Measurements from ENCODE around the gene CCR9.
"Not testable (repeated sequence)": the region's sequence is repeated elsewhere in the genome, so short reads cannot be mapped to it uniquely, and the experiment has no call there.

Gene CCR9, protein sequence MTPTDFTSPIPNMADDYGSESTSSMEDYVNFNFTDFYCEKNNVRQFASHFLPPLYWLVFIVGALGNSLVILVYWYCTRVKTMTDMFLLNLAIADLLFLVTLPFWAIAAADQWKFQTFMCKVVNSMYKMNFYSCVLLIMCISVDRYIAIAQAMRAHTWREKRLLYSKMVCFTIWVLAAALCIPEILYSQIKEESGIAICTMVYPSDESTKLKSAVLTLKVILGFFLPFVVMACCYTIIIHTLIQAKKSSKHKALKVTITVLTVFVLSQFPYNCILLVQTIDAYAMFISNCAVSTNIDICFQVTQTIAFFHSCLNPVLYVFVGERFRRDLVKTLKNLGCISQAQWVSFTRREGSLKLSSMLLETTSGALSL

DNA sequence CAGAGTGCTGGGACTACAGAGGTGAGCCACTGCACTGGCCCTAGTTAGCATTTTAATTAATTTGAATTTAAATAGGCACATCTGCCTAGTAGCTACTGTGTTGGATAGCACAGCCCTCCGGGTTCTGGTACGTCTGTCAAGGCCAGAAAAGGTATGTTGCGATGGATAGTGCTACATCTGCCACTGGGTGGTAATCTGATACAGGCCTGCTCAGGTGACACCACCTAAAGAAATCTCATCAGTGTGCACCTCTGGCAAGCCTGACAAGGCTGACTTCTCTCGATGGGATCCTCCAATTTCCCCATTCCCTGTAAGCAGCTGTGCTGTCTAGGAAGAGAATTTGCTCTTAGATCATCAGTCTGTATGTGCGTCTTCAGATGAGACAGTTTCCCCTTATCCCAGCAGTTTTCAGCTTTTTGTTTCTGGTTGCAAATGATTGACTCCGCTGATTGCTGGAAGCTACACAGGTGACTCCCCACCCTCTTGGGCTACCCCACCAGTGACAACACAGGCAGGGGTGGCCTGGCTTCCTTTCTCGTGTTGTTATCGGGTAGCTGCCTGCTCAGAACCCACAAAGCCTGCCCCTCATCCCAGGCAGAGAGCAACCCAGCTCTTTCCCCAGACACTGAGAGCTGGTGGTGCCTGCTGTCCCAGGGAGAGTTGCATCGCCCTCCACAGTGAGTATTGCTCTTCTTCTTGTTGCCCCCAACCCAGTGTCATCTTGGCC lies at the start of gene CCR9:
CCR9 (plus strand) TSS at position 565 of the 727 bp plus-strand sequence. CDS start 8,391 bp downstream, outside the sequence.
- no peak for DNase-seq (ENCODE audit: low read depth)

DNA sequence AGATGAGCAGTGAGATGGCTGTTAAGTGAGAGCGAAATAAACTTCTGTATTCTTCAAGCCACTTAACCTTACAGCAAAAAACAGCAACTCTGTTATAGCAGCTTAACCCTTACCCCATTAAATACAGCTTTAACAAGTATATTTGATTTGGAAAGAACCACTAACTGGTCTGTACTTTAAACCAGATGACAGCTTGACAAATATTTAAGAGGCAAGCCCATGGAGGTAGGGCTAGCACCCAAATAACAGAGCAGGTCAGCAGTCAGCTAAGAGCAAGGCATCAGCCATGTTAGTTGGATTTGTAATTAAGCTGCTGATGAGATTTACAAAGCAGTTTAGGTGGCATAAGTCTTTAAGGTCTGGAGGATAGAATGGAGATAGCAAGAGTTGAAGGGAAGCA lies 47.9 kb upstream of the CCR9 start:
- no peak for DNase-seq (ENCODE audit: low read depth)

DNA sequence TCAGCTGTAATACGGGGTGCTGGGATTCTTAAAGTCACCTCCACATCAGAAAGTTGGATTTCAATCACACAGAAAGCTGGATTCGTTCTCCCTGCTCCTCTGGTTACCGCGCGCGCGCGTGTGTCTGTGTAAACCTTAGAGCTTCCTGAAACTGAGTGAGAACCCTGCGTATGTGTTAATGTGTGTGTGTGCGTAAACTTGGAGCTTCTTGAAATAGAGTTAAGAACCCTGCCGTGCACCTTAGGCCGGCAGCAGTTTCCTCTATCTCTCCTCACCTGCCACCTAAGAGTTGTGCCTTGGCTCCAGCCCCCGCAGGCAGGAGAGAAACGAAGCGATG lies 45.0 kb upstream of the CCR9 start:
- no peak for DNase-seq (ENCODE audit: low read depth)

DNA sequence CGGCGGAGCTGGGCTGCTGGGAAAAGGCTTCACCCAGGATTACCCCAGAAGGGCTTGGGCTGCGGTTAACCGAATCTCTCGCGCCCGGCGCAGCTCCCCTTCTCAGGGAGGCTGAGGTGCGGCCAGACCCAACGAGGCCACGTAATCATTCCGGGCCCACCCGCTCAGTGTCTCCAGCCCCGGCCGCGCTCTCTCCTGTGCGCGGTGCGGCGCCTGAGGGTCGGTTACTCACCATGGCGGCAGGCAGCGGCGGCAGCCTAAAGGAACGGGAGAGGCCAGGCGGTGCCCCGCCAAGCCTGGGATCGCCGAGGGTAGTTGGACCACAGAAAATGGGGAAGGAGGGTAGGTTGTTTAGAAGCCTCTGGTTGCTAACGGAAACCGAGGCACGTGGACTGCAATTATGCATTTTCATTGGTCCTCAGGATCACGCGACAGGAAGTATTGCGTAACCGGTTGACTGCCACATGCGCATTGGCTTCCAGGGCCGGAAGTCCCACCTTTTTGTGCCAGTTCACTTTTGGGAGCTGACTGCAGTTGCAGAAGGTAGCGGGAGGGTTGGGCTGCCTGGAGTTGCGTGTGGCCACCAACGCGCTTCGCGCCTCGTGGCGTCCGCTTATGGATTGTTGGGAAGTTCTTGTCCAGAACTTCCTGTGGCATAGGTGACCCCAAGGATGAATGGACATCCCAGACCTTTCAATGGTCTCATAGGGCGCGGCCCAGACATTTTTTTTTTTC lies 44.4 kb upstream of the CCR9 start, which contains the start of gene LZTFL1:
LZTFL1 (minus strand) TSS at position 363 of the 735 bp plus-strand sequence; CDS start at position 235, 128 bp downstream.
- peak; percentile 96 for DNase-seq (ENCODE audit: low read depth)

DNA sequence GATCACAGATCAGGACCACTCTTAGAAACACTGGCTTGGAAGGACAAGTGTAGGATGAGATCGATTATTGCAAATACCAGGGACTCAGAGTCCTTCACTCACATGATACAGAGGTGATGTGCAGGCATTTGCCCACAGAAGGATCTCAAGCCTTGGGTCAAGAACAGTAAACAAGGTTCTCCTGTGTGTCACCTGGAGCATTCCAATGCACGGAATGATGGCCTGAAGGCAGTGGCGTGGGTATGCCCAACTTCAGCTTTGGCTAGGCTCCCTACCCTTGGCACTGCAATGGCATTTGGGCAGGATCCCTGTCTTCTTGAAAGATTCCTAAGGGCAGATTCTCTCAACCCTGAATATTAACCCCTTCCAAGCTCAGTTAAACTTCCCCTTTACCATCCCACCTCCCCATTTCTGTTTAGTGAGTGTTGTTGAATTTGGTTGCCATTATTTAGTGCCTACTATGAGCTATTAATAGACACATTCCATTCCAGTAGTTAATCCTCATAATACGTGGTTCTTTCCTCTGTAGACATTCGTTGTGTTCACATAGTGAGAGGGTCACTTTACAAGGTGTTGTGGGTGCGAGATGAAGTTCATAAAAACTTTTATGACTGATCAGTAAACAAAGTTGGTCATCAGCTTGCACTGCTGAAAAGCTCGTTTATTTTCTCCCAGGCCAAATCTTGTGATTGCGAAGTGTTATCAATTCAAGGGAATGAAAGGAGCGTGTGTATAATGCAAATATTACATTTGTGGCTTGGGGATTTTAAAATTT lies 43.3 kb upstream of the CCR9 start:
- DNase-seq (ENCODE audit: low read depth) = no peak

DNA sequence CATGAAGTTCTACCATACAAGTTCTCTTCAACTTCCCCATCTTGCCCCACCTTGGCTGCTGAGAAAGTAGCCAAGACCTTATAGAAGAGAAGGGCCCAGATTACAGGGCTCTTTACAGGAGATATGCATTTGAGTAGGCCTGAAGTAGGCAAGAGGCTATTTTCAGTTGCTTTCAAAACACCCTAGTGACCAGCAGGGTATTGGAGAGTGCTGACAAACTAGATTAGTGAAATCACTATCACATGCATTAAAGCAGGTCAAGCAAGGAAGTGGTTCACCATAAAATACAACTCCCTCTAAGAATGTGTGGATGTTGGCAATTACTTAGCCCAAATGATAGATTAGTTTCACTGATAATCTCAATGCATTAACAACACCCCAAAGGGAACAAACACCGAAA lies 41.7 kb upstream of the CCR9 start:
- no peak for DNase-seq (ENCODE audit: low read depth)

DNA sequence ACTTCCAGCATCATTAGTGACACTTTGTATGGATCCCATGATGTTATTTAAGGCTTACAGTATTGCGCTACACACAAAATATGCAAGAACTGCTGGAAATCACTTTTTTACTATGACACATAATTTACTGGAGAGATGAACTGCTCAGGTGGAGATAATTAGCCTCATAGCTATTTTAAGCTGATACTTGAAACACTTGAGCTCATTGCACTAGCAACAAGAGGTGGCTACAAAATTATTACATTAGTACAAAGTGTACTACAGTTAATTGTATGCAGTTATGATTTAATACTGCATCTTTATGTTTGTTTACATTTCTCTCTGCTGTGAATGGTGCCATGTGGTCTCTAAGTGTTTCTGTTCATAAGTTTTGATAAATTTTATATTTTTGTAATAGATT lies 38.0 kb upstream of the CCR9 start:
- no peak for DNase-seq (ENCODE audit: low read depth)

DNA sequence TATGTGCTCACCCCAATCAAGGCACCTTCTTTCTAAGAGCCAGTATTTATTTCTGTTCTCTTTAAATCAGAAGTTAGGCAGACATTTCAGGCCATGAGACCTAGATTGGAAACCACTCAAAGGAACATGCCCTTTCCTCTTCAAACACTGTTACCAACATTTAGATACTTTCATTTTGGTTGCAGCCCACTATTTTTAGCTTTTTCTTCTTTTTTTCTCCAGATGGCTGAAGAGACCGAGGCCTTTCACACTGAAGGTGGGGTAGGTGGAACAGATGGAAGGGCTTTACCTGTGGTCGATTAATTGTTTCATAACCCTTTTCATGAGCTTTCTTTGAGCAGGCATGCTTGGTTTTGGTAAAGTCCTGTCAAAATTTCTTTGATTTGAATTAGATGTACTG lies 33.5 kb upstream of the CCR9 start:
- no peak for DNase-seq (ENCODE audit: low read depth)

DNA sequence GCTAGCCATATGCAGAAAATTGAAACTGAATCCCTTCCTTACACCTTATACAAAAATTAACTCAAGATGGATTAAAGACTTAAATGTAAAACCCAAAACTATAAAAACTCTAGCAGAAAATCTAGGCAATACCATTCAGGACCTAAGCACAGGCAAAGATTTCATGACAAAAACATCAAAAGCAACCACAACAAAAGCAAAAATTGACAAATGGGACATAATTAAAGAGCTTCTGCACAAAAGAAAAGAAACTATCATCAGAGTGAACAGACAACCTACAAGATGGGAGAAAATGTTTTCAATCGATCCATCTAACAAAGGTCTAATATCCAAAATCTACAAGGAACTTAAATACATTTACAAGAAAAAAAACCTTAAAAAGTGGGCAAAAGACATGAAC lies 30.0 kb upstream of the CCR9 start:
- not testable (repeated sequence) for DNase-seq (ENCODE audit: low read depth)

DNA sequence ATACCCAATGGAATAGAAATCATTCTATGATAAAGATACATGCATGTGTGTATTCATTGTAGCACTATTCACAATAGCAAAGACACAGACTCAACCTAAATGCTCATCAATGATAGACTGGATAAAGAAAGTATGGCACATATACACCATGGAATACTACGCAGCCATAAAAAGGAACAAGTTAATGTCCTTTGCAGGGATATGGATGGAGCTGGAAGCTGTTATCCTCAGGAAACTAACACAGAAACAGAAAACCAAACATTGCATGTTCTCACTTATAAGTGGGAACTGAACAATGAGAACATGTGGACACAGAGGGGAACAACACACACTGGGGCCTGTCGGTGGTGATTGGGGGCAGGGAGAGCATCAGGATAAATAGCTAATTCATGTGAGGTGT lies 29.3 kb upstream of the CCR9 start:
- DNase-seq (ENCODE audit: low read depth) = not testable (repeated sequence)

DNA sequence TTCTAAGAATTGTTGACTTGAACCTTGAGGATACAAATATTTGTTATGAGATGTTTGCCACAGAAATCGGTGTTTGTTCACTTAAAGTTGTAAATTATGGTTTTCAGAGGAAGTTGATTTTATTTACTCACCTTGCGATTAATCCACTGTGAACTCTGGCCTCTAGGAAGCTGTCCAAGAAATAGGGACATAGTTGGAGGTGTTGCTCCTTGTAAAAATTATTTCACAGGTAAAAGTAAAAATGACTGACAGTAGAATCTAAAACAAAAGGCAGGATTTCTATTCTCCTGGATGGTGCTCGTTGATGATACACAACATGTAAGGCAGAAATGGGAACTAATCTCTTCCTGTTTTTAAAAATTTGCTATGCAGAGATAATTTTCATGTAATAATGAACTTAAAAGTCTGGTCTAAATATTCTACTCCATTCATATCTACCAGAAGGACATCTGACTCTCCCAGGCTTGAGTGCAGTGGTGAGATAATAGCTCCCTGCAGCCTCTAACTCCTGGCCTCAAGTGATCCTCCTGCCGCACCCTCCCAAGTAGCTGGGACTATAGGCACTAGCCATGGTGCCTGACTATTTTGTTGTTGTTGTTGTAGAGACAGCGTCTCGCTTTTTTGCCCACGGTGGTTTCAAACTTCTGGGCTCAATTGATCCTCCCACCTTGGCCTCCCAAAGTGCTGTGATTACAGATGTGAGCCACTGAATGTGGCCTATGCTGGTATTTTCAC lies 27.4 kb upstream of the CCR9 start:
- DNase-seq (ENCODE audit: low read depth) = no peak

DNA sequence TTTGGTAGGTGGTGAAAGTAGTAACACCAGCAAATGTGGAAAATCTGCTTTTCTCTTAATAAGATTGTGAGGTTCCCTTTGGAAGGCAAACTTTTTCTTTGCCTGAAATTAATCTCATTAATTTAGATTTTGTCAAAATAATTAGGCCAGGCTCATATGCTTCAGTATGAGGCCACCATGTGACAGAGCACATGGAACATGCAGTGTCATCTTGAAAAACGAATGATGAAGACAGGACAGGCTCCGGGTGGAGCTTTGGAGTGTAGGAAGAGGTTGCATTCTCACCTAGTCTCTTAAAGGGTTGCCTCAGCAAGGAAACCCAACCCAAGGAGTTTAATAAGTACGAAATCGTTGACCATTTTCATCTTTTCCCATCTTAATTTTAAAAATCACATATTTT lies 25.9 kb upstream of the CCR9 start:
- DNase-seq (ENCODE audit: low read depth) = no peak

DNA sequence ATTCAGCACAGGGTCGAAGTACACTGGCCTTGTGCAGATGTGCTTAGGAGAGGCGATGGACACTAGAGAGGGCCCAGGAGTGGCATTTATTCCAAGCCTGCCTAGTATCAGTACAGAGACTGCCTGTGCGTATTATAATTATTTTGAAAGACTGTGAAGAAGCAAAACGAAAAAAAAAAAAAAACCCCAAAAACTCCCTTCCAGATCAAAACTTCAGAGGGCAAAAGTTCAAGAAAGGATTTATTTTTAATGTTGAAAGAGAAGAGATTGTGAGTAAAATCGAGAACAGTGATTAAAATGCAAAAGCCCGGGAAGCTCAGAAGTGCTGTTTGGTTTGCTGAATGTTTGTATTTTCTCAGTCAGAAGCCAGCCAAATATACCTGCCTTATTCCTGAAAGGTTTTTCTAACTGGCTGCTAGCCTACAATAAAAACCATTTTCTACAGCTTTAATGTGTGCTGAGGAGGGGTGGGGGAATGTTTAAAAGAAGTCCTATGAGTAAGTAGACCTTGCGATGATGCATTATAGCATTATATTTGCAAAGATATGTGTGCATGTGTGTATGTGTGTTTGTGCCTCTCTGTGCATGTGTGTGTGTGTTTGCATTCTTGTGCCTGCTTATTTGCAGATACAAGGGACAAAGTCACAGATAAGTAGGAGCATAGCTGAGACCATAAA lies 25.2 kb upstream of the CCR9 start:
- DNase-seq (ENCODE audit: low read depth) = no peak

DNA sequence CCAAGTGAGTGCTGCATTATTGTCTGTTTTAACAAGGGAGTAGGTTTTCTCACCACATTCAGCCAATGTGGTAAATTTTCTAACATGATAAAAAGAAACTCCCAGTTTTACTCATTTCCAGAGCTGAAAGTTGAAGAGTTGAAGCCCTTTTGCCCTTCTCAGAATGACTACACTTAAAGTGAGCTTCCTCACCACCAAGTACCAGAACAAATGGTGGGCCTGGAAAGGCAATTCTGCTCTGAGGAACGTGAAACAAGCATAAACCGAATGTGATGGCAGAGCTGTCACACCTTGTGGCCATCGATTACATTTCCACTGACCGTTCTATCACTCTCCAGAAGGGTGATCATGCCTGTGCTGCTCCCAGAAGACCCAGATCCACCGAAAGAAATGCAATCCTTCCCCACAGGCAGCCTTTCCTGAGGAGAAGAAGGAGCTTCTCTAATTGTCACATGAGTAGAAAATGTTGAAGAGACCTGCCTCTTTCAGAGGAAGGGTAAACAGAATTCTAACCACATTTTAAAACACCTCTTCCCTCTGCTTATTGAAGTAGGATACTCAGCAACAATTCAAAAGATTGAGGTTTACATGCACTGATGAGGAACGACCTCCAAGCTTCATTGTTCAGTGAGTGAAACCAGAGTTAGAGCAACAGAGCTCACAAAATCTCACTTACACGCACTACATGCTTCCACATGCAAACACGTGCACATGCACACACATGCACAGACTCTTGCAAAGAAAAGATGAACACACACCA lies 21.4 kb upstream of the CCR9 start:
- DNase-seq (ENCODE audit: low read depth) = no peak

DNA sequence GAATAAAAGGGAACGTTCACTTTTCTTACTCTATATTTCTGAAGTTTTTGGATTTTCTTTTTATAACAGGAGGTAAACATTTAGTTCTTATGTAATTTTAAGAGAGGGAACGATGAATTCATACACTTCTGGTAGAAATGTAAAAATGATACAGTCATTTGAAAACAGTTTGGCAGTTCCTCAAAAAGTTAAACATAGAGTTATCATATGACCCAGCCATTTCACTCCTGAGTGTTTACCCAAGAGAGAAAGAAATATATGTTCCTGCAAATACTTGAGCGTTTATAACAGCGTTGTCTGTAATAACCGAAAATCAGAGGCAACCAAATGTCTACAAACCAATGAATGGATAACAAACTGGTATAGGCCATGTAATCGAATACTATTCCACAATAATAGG lies 20.8 kb upstream of the CCR9 start:
- DNase-seq (ENCODE audit: low read depth) = no peak

DNA sequence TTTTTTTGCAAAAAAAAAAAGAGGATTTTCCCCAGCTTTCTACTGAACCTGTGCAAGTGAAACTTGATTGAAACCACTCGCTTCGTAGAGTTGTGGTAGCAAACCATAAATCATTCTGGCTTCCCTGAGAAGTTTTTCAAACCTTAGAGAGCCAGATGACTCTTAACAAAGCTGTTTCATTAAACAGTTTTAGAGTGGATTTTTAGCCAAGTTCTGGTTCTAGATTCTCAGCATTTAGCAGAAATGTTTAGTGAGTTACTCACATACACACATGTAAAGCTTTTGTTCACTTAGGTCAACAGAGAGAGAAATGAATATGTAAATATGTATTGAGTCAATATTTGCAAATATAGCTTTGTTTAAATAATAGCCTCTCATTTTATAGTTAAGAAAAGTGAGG lies 18.1 kb upstream of the CCR9 start:
- DNase-seq (ENCODE audit: low read depth) = no peak

DNA sequence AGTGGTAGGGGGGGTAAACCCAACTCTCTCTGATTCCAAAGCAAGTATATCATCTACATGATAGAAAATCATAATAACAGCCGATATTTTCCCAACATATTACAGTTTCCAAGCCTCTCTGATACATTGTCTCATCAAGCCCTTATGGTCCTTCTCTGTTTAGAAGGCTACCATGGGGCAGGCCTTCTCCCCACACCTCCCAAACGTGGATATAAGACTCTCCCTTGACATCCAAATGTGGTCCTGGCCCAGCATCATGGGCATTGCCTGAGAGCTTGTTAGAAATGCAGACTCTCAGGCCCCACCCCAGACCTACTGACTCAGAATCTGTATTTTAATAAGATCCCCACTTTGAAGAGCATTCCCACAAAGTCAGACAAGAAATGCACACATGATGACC lies 17.7 kb upstream of the CCR9 start:
- DNase-seq (ENCODE audit: low read depth) = no peak

DNA sequence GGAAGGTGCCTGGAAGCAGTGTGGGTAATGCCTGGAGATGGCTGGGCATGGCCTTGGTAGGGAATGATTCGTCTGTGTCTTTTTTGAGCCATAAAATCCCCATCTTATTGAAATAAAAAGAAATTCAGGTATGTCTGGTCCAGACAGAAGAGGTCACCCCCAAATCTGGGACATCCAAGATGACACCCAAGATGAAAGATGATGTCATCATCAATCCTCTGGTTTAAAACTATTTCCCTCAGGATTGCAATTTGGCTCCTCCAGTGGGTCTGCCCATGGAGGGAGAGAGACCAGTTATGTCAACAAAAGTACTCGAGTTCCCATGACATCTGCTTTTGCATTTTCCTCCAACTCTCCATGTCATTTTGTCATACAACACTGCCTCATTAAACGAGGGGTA lies 16.7 kb upstream of the CCR9 start:
- no peak for DNase-seq (ENCODE audit: low read depth)

DNA sequence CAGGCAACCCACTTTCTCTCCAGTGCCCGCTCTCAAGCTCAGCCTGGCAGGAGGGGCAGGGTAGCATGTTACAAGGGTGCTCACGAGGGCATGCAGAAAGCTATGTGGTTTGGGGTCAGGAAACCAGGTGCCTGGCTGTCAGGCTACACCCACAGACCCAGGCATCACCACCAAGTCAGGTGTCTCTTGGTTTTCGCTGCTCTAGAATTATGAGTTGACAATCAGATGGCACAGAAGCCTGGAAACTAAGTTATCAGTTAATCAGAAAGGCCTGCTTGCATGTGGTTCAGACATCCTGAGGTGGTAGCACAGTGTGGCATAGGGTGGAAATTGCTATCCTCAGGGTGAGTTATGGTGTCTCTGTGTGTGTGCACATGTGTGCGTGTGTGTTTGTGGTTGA lies 16.2 kb upstream of the CCR9 start:
- DNase-seq (ENCODE audit: low read depth) = no peak

DNA sequence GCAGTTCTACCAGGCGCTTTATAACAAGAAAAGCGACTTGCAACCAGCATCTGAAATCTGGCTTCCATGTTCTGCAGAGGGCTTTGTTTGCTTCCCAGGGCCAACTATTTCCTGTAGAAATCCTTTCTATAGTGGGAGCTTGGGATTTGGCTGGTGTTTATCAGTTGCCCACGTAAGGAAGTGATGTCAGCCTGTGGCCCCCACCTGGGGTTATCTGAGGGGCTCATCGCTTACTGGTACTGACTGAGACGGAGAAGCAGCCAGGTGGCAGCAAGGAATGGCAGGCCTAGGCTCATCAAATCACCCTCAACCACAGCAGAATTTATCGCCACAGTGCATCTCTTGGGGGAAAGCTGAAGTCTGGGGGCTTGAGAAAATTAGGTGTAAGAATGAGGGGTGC lies 14.6 kb upstream of the CCR9 start:
- DNase-seq (ENCODE audit: low read depth) = no peak

Measured in fibroblast of the conjunctiva (primary cell).